ENCODE measurements around the gene BCAT1. TPM values are rescaled to one million over a fixed set of nuclear protein-coding genes. Genes with fewer than 3 reads are reported as not detected.

Gene BCAT1
- total and polyA plus RNA-seq, 9 of the 15 experiments (the other 6 are each of a cell fraction or from before 2014, with no cell fraction given): 38.5 to 157 (median 66.8) TPM

GRCh38 chr12:24938341-24938740, 10.6 kb downstream of the BCAT1 start:
- TF ChIP-seq EWSR1 (IDR thresholded peaks at IDR 0.05; ENCODE audit: borderline replicate concordance, low read depth, partially characterized antibody): no peak
- TF ChIP-seq SIRT6 (IDR thresholded peaks at IDR 0.05; ENCODE audit: low read depth, low read length): no peak
- TF ChIP-seq FOXM1 (IDR thresholded peaks at IDR 0.05; ENCODE audit: low read depth): no peak
- no peak for TF ChIP-seq FOXM1 (CRISPR knock-in tag; IDR thresholded peaks at IDR 0.05; ENCODE audit: low read depth)
- TF ChIP-seq E2F1 (CRISPR knock-in tag; IDR thresholded peaks at IDR 0.05): no peak
- no peak for TF ChIP-seq HBP1 (CRISPR knock-in tag; IDR thresholded peaks at IDR 0.05)
- 0 out of 2 replicates have a peak, but pooled peaks have one; percentile 6 for TF ChIP-seq POLR2A (conservative IDR thresholded peaks at IDR 0.05)
- no peak for TF ChIP-seq ELF2 (CRISPR knock-in tag; IDR thresholded peaks at IDR 0.05)
- TF ChIP-seq KDM4B (IDR thresholded peaks at IDR 0.05; ENCODE audit: borderline replicate concordance in 2 of 2, low read depth in 1 of 2): no peak
- no peak for TF ChIP-seq RAD21 (CRISPR knock-in tag; conservative IDR thresholded peaks at IDR 0.05 in 1 of 2, IDR thresholded peaks at IDR 0.05 in 1 of 2)
- TF ChIP-seq SUPT5H (IDR thresholded peaks at IDR 0.05): peak; percentile 44; the same call in 1 of the 2 replicates
- TF ChIP-seq, protein P1, sequence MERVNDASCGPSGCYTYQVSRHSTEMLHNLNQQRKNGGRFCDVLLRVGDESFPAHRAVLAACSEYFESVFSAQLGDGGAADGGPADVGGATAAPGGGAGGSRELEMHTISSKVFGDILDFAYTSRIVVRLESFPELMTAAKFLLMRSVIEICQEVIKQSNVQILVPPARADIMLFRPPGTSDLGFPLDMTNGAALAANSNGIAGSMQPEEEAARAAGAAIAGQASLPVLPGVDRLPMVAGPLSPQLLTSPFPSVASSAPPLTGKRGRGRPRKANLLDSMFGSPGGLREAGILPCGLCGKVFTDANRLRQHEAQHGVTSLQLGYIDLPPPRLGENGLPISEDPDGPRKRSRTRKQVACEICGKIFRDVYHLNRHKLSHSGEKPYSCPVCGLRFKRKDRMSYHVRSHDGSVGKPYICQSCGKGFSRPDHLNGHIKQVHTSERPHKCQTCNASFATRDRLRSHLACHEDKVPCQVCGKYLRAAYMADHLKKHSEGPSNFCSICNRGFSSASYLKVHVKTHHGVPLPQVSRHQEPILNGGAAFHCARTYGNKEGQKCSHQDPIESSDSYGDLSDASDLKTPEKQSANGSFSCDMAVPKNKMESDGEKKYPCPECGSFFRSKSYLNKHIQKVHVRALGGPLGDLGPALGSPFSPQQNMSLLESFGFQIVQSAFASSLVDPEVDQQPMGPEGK (CRISPR knock-in tag; IDR thresholded peaks at IDR 0.05; ENCODE audit: borderline replicate concordance): no peak
- no peak for TF ChIP-seq NKRF (IDR thresholded peaks at IDR 0.05; ENCODE audit: borderline replicate concordance)
- H3K4me3 ChIP-seq: no peak overlapping the region
- no peak overlapping the region for H2AFZ ChIP-seq (ENCODE audit: low read depth, low read length)
- ATAC-seq (no peak; the same call in 2 of the 3 replicates), FAIRE-seq (no peak), DNase-seq (ENCODE audit: extremely low read depth in 1 of 4, low spot score in 3 of 4) (no peak)
- no peak overlapping the region for H3K9ac ChIP-seq (ENCODE audit: insufficient read depth in 1 of 2, low read depth in 2 of 2, low read length in 2 of 2)
- H3K27ac ChIP-seq (ENCODE audit: extremely low read depth, low read depth, low read length): no peak overlapping the region
- H4K20me1 ChIP-seq (replicated peaks; ENCODE audit: control insufficient read depth, insufficient read depth, low read length): peaks cover 22% of the 10 kb centered on the region
- ChIA-PET CTCF (ENCODE audit: low intra/inter-chr PET ratio) (no interaction called here), POLR2A (interaction anchor here (0.6 to 1.9 kb wide), 5 partner anchors 9 to 1632 kb away, joined by 3 to 6 read pairs (median 4); no protein-coding TSS in a partner anchor)
- peaks cover 4 to 57% of the 10 kb centered on the region in 2 experiments for H3K4me1 ChIP-seq (replicated peaks in 1 of 2; ENCODE audit: control insufficient read depth in 2 of 2, insufficient read depth in 2 of 2, low read length in 2 of 2)
- in situ Hi-C loops (cut with MboI): no loop called here
- WGBS (ENCODE audit: insufficient coverage, low coverage, missing lambda C conversion rate): 38% methylated on average over 3 of the region's 3 CpGs
- H3K9me1 ChIP-seq (ENCODE audit: control insufficient read depth, insufficient read depth, low read length): peaks cover 4% of the 10 kb centered on the region
- H3K9me3 ChIP-seq (replicated peaks; ENCODE audit: control insufficient read depth, insufficient read depth, low read depth, low read length): no peaks in the 10 kb centered on the region
- intact Hi-C loops (cut with micrococcal nuclease): no loop called here
- H3K36me3 ChIP-seq (ENCODE audit: control insufficient read depth, insufficient read depth, low read length): peaks cover 48% of the 10 kb centered on the region
- no TSS peak for BruUV-seq (replicated peaks)
- peaks cover 99% of the 10 kb centered on the region for H3K79me2 ChIP-seq (ENCODE audit: control insufficient read depth, insufficient read depth, low read length)
- no peak overlapping the region for H3K4me2 ChIP-seq (ENCODE audit: insufficient read depth, low read length)
- no peaks in the 10 kb centered on the region for H3K27me3 ChIP-seq (ENCODE audit: control insufficient read depth in 2 of 2, insufficient read depth in 2 of 2, low read length in 2 of 2)
